PC-3 (cell line): ENCODE data around the gene FMO3. TPM values are rescaled to one million over a fixed set of nuclear protein-coding genes. Genes with fewer than 3 reads are reported as not detected.

Experiments used
- ATAC-seq: fragments of 200-7000 bp; cut with Tn5 transposase; 2 replicates; pipeline ENCODE4 v1.9.1; 2020; ENCODE audit warnings: mild to moderate bottlenecking, moderate library complexity
- BruUV-seq: library from RNA; stranded (reverse); fragments of 400-500 nt; replicated peaks from 2 replicates; lab custom pipeline; 2021; lab: Mats Ljungman, UMichigan
- CTCF ChIA-PET: fragments of 300-600 bp; sonication (Branson Sonifier 250); formaldehyde crosslinking; loops from one replicate; lab custom pipeline; 2022; ENCODE audit warnings: antibody characterized with exemption; lab: Charles Lee
- POLR2A ChIA-PET: fragments of 300-600 bp; sonication (Branson Sonifier 250); formaldehyde crosslinking; loops from one replicate; lab custom pipeline; 2022; ENCODE audit warnings: antibody characterized with exemption; ENCODE audit not compliant: unreplicated experiment; lab: Charles Lee
- DNase-seq: peaks from one replicate; pipeline ENCODE4 v3.0.0-alpha.2; 2015
- H2AFZ ChIP-seq: fragments of 300-600 bp; sonication (generic); 2 replicates; pipeline ENCODE4 v1.6.0; 2016; ENCODE audit warnings: antibody characterized with exemption, low read length
- H3F3A ChIP-seq: fragments of 300-600 bp; sonication (generic); one replicate; pipeline ENCODE4 v1.6.0; 2017; ENCODE audit warnings: antibody characterized with exemption, low read length, control low read depth, mild to moderate bottlenecking; ENCODE audit not compliant: unreplicated experiment
- H3K27ac ChIP-seq: fragments of 300-600 bp; sonication (generic); 2 replicates; pipeline ENCODE4 v1.5.1; 2016; ENCODE audit warnings: mild to moderate bottlenecking, low read length
- H3K27me3 ChIP-seq: fragments of 300-600 bp; sonication (generic); 2 replicates; pipeline ENCODE4 v1.6.1; 2016; ENCODE audit warnings: low read length, mixed read lengths
- H3K36me3 ChIP-seq: fragments of 300-600 bp; sonication (generic); 2 replicates; pipeline ENCODE4 v1.6.1; 2016; ENCODE audit warnings: low read depth, mixed run types, low read length, mixed read lengths
- H3K4me1 ChIP-seq: fragments of 300-600 bp; sonication (generic); 2 replicates; pipeline ENCODE4 v1.5.1; 2016; ENCODE audit warnings: low read length; ENCODE audit not compliant: insufficient read depth
- H3K4me2 ChIP-seq: fragments of 300-600 bp; sonication (generic); 2 replicates; pipeline ENCODE4 v1.6.0; 2016; ENCODE audit warnings: low read length
- H3K4me3 ChIP-seq: fragments of 300-600 bp; sonication (generic); 2 replicates; pipeline ENCODE4 v1.5.1; 2016; ENCODE audit warnings: mild to moderate bottlenecking, low read length, mixed read lengths
- H3K79me2 ChIP-seq: fragments of 300-600 bp; sonication (generic); 2 replicates; pipeline ENCODE4 v1.6.1; 2017; ENCODE audit warnings: low read length, mixed read lengths
- H3K9ac ChIP-seq: fragments of 300-600 bp; sonication (generic); 2 replicates; pipeline ENCODE4 v1.6.0; 2016; ENCODE audit warnings: mild to moderate bottlenecking, low read length
- H3K9me2 ChIP-seq: fragments of 300-600 bp; sonication (generic); replicated peaks from 2 replicates; pipeline ENCODE4 v1.6.1; 2016; ENCODE audit warnings: mixed run types, low read length, mixed read lengths
- H3K9me3 ChIP-seq: fragments of 300-600 bp; sonication (generic); 2 replicates; pipeline ENCODE4 v1.6.1; 2016; ENCODE audit warnings: low read length, mixed read lengths
- H4K20me1 ChIP-seq: fragments of 300-600 bp; sonication (generic); 2 replicates; pipeline ENCODE4 v1.6.1; 2016; ENCODE audit warnings: low read length, mixed read lengths
- EZH2 ChIP-seq: fragments of 300-600 bp; sonication (generic); IDR thresholded peaks from one replicate; pipeline ENCODE4 v1.6.1; 2017; ENCODE audit warnings: antibody characterized with exemption, mild to moderate bottlenecking, low read length; ENCODE audit not compliant: unreplicated experiment
- EZH2phosphoT487 ChIP-seq: fragments of 300-600 bp; sonication (generic); IDR thresholded peaks from 2 replicates; pipeline ENCODE4 v1.6.1; 2018; ENCODE audit warnings: mild to moderate bottlenecking, antibody characterized with exemption, low read length, borderline replicate concordance
- intact Hi-C: fragments of 100-400 bp; cut with micrococcal nuclease; formaldehyde crosslinking; loops from 2 replicates; pipeline ENCODE4 v1.9.0; 2023
- total RNA-seq: library from RNA; depleted of rRNA; stranded (reverse); fragments of >200 nt; gene quantifications from 2 replicates; pipeline ENCODE4 v1.2.3, GENCODE V29; 2014
- TF ChIP-seq, protein P1 (sequence below): fragments of 300-600 bp; sonication (generic); conservative IDR thresholded peaks from 2 replicates; pipeline ENCODE4 v1.5.1; 2017; ENCODE audit warnings: antibody characterized with exemption, low read depth, mild to moderate bottlenecking, low read length

The FMO3 gene
- total RNA-seq, 1 experiment from 2014 or later = not detected

GRCh38 chr1:171155484-171155883 is 64.8 kb downstream of the FMO3 start:
- DNase-seq = no peak
- BruUV-seq = no TSS peak
- POLR2A ChIA-PET = no interaction called here
- TF ChIP-seq EZH2 (no peak), EZH2phosphoT487 (no peak)
- TF ChIP-seq, protein P1, sequence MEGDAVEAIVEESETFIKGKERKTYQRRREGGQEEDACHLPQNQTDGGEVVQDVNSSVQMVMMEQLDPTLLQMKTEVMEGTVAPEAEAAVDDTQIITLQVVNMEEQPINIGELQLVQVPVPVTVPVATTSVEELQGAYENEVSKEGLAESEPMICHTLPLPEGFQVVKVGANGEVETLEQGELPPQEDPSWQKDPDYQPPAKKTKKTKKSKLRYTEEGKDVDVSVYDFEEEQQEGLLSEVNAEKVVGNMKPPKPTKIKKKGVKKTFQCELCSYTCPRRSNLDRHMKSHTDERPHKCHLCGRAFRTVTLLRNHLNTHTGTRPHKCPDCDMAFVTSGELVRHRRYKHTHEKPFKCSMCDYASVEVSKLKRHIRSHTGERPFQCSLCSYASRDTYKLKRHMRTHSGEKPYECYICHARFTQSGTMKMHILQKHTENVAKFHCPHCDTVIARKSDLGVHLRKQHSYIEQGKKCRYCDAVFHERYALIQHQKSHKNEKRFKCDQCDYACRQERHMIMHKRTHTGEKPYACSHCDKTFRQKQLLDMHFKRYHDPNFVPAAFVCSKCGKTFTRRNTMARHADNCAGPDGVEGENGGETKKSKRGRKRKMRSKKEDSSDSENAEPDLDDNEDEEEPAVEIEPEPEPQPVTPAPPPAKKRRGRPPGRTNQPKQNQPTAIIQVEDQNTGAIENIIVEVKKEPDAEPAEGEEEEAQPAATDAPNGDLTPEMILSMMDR = no peak
- Histone ChIP-seq H3K9me3 (no peaks in the 10 kb centered on the region), H3K4me3 (no peak overlapping the region), H3K4me1 (no peaks in the 10 kb centered on the region), H3K36me3 (no peaks in the 10 kb centered on the region), H3K79me2 (no peaks in the 10 kb centered on the region), H2AFZ (no peak overlapping the region), H3K27ac (no peak overlapping the region), H3K4me2 (no peak overlapping the region), H3K27me3 (peaks cover 37% of the 10 kb centered on the region; the same call in 1 of the 2 replicates), H3K9ac (no peak overlapping the region), H4K20me1 (no peaks in the 10 kb centered on the region), H3F3A (no peaks in the 10 kb centered on the region), H3K9me2 (no peaks in the 10 kb centered on the region)
- intact Hi-C loops = no loop called here
- CTCF ChIA-PET = no interaction called here
- no peak for ATAC-seq

DNA sequence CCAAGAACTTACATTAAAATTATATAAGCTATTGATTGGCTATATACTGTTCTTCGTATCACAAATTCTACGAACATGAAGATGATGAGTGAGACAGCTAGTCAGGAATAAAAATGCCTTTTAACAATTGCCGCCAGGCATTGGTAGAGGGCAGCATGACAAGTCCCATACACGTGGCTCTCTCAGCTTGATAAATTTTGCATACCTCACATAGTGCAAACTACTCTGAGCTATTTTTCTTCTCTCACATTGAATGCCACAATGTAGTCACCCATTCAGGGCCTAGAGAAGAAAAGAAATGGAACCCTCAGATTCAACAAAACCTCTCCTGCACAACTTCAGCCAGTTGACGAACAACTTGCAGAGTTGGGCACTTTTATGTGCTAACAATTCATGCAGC is 67.4 kb downstream of the FMO3 start:
- H3K79me2 ChIP-seq = no peaks in the 10 kb centered on the region
- POLR2A ChIA-PET = no interaction called here
- no peaks in the 10 kb centered on the region for H3F3A ChIP-seq
- H3K4me1 ChIP-seq = no peaks in the 10 kb centered on the region
- no peaks in the 10 kb centered on the region for H3K9me2 ChIP-seq
- H2AFZ ChIP-seq = no peak overlapping the region
- H4K20me1 ChIP-seq = no peaks in the 10 kb centered on the region
- intact Hi-C loops = no loop called here
- no TSS peak for BruUV-seq
- TF ChIP-seq EZH2 (no peak), EZH2phosphoT487 (no peak)
- TF ChIP-seq, protein P1 = no peak
- no peak overlapping the region for H3K27ac ChIP-seq
- DNase-seq (no peak), ATAC-seq (no peak)
- no peak overlapping the region for H3K9ac ChIP-seq
- no peaks in the 10 kb centered on the region for H3K9me3 ChIP-seq
- no peak overlapping the region for H3K4me3 ChIP-seq
- H3K27me3 ChIP-seq = peaks cover 51% of the 10 kb centered on the region; the same call in 1 of the 2 replicates
- no peaks in the 10 kb centered on the region for H3K36me3 ChIP-seq
- no peak overlapping the region for H3K4me2 ChIP-seq
- CTCF ChIA-PET = no interaction called here

- H3K4me2 ChIP-seq = no peak overlapping the region
- no TSS peak for BruUV-seq
- DNase-seq (no peak), ATAC-seq (no peak)
- no peak overlapping the region for H3K9ac ChIP-seq
- H3K27me3 ChIP-seq = peaks cover 55% of the 10 kb centered on the region; the same call in 1 of the 2 replicates
- H3F3A ChIP-seq = no peaks in the 10 kb centered on the region
- no peaks in the 10 kb centered on the region for H4K20me1 ChIP-seq
- no peaks in the 10 kb centered on the region for H3K9me3 ChIP-seq
- no peaks in the 10 kb centered on the region for H3K9me2 ChIP-seq
- intact Hi-C loops = no loop called here
- H3K36me3 ChIP-seq = no peaks in the 10 kb centered on the region
- H3K4me1 ChIP-seq = no peaks in the 10 kb centered on the region
- ChIA-PET CTCF (interaction anchor here (0.6 kb wide), 1 partner anchor 196 kb away, joined by 3 read pairs; no protein-coding TSS in a partner anchor), POLR2A (no interaction called here)
- TF ChIP-seq EZH2 (no peak), EZH2phosphoT487 (no peak)
- TF ChIP-seq, protein P1 = no peak
- no peak overlapping the region for H2AFZ ChIP-seq
- H3K4me3 ChIP-seq = no peak overlapping the region
- H3K27ac ChIP-seq = no peak overlapping the region
- H3K79me2 ChIP-seq = no peaks in the 10 kb centered on the region
Measured at GRCh38 chr1:171158551-171158950, 67.8 kb downstream of the FMO3 start.
